Measurements from ENCODE around the gene SOX21.

DNA sequence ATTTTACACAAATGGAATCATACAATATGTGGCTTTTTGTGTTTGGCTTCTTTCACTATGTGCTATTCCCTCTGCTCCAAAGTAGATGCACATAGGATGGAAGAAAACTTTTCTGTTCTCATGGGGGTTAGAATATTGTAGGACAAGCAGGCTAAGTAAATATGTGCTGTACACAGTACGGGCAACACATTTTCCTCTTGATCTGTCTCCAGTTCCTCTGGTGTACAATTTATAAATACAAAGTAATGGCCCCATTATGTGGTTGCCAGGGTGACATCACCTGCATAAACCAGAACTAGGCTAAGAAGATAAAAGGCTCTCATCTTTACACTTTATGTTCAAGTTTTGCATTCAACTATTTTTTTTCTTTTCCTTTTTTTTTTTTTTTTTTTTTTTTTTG, 41.0 kb upstream of the SOX21 start:
- no peak for TF ChIP-seq CTCF (IDR thresholded peaks at IDR 0.05)
- no peak for TF ChIP-seq POLR2A (IDR thresholded peaks at IDR 0.05)
- no peak for TF ChIP-seq POLR2AphosphoS5 (IDR thresholded peaks at IDR 0.05)

Data from prostate gland (tissue), 2 donors.